ENCODE measurements around the gene SYT2. TPM values are rescaled to one million over a fixed set of nuclear protein-coding genes. Genes with fewer than 3 reads are reported as not detected.
"Not testable (repeated sequence)": the region's sequence is repeated elsewhere in the genome, so short reads cannot be mapped to it uniquely, and the experiment has no call there.

SYT2 gene
- total and polyA plus RNA-seq, 10 of the 15 experiments (the other 5 are each of a cell fraction or from before 2014, with no cell fraction given) = not detected

DNA sequence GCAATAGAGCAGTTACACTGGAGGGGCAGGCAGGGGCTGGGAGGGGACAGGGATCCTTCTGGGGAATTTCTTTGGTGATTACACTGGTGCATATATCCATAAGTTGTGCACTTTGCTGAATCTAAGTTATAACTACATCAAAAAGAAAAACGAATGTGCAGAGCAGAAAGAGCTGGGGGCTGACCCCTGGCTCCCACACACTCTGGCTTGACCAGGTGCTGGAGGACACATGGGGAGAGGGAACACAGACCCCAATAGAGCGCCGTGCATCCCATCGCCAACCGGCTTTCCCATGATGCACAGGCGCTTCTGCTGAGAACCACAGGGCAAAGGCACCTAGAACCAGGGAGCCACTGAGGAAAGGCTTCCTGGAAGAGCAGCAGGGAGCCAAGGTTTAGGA, 80.2 kb downstream of the SYT2 start:
- not testable (repeated sequence) for FAIRE-seq

DNA sequence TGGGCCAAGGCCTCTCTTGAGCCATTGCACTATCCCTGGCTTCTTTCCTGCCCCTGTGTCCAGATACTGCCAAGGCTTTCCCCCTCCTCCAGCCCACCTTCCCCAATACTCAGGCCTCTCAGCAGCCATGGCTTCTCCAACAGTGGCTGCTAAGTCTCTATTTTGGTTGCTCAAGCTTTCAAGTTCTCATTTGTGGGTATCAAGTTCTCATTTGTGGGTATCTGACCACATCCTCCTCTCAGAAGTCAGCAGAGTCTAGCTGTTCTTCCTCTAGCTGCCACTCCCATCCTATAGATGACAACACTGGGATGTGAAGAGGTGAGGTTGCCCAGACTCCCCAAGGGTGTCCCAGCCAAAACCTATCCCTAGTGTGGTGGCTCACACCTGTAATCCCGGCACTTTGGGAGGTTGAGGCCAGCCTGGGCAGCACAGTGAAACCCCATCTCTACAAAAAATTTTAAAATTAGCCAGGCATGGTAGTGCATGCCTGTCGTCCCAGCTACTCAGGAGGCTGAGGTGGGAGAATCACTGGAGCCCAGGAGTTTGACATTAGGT, 80.9 kb downstream of the SYT2 start:
- ATAC-seq (peak; percentile 81), DNase-seq (ENCODE audit: low read depth, low spot score) (peak; percentile 34)
- POLR2A ChIA-PET; H3K36me3 ChIP-seq (ENCODE audit: control insufficient read depth in 2 of 2, insufficient read depth in 2 of 2, low read length in 1 of 2); H3K27ac ChIP-seq (ENCODE audit: control insufficient read depth, insufficient read depth); H3K4me3 ChIP-seq; in situ Hi-C loops (cut with MboI); H3K9ac ChIP-seq (ENCODE audit: control insufficient read depth, insufficient read depth, low read length); FAIRE-seq; BruUV-seq (replicated peaks); intact Hi-C loops (cut with micrococcal nuclease; ENCODE audit: unreplicated experiment); H3K27me3 ChIP-seq (replicated peaks in 1 of 2; ENCODE audit: control insufficient read depth in 2 of 2, insufficient read depth in 2 of 2, low read length in 1 of 2); H2AFZ ChIP-seq (ENCODE audit: control insufficient read depth, low read depth, low read length); H4K20me1 ChIP-seq (ENCODE audit: control insufficient read depth, insufficient read depth); H3K9me3 ChIP-seq (replicated peaks; ENCODE audit: control insufficient read depth, insufficient read depth, low read length); H3K79me2 ChIP-seq (ENCODE audit: control insufficient read depth, insufficient read depth, low read length): not testable (repeated sequence)
- H3K4me1 ChIP-seq (ENCODE audit: control insufficient read depth, insufficient read depth, low read length) = peaks cover 24% of the 10 kb centered on the region
- CTCF ChIA-PET = interaction anchor here (0.5 to 1.6 kb wide), 3 partner anchors 43 to 90 kb away, joined by 4 to 5 read pairs (median 4); no protein-coding TSS in a partner anchor
- RAD21 ChIA-PET (ENCODE audit: unreplicated experiment) = interaction anchor here (1.0 kb wide), 1 partner anchor 29 kb away, joined by 3 read pairs; no protein-coding TSS in a partner anchor
- 0% methylated on average over 1 of the region's 2 CpGs for WGBS (ENCODE audit: insufficient coverage, insufficient replicate concordance, low lambda C conversion rate, missing lambda C conversion rate)
- H3K4me2 ChIP-seq (ENCODE audit: control insufficient read depth, insufficient read depth) = peak overlapping the region; percentile 71
- peak; percentile 47; the same call in 1 of the 2 replicates for TF ChIP-seq IKZF1 (conservative IDR thresholded peaks at IDR 0.05)
- TF ChIP-seq IKZF2 (IDR thresholded peaks at IDR 0.05) = peak; percentile 67 to 77
- peak; percentile 48; the same call in 1 of the 2 replicates for TF ChIP-seq PKNOX1 (IDR thresholded peaks at IDR 0.05)
- TF ChIP-seq DPF2 (IDR thresholded peaks at IDR 0.05) = 0 out of 2 replicates have a peak, but pooled peaks have one; percentile 59
- peak; percentile 59; the same call in 1 of the 2 replicates for TF ChIP-seq EED (IDR thresholded peaks at IDR 0.05; ENCODE audit: low read depth)
- peak; percentile 63; the same call in 1 of the 2 replicates for TF ChIP-seq CBFB (IDR thresholded peaks at IDR 0.05; ENCODE audit: low read depth)
- peak; percentile 84 for TF ChIP-seq RUNX3 (IDR thresholded peaks at IDR 0.05; ENCODE audit: low read length)
- 0 out of 2 replicates have a peak, but pooled peaks have one; percentile 32 for TF ChIP-seq NFIC (IDR thresholded peaks at IDR 0.05; ENCODE audit: low read depth, low read length)
- 0 out of 2 replicates have a peak, but pooled peaks have one; percentile 18 for TF ChIP-seq NBN (IDR thresholded peaks at IDR 0.05)
- 0 out of 2 replicates have a peak, but pooled peaks have one; percentile 43 for TF ChIP-seq NR2F1 (conservative IDR thresholded peaks at IDR 0.05)
- TF ChIP-seq MTA2 (IDR thresholded peaks at IDR 0.05; ENCODE audit: low read depth) = peak; percentile 73; the same call in 1 of the 2 replicates
- TF ChIP-seq MLLT1 (IDR thresholded peaks at IDR 0.05) = peak; percentile 89
- peak; percentile 35 for TF ChIP-seq MEF2B (IDR thresholded peaks at IDR 0.05; ENCODE audit: partially characterized antibody, poor library complexity, severe bottlenecking)
- peak in 1 of 2 experiments; percentile 37; a peak in 1 of 4 replicates for TF ChIP-seq BHLHE40 (IDR thresholded peaks at IDR 0.05; ENCODE audit: borderline replicate concordance in 1 of 2, low read depth in 2 of 2, low read length in 1 of 2)
- TF ChIP-seq PAX5 (IDR thresholded peaks at IDR 0.05; ENCODE audit: borderline replicate concordance, low read depth, low read length) = 0 out of 2 replicates have a peak, but pooled peaks have one; percentile 32
- SMC1A ChIA-PET (ENCODE audit: uncharacterized antibody, unreplicated experiment) = interaction anchor here (1.4 kb wide), 1 partner anchor 60 kb away, joined by 3 read pairs; no protein-coding TSS in a partner anchor

More for the DNA sequence above, 80.2 kb downstream of the SYT2 start:
- intact Hi-C loops (cut with micrococcal nuclease; ENCODE audit: unreplicated experiment); ATAC-seq; in situ Hi-C loops (cut with MboI); H3K4me3 ChIP-seq; DNase-seq (ENCODE audit: low read depth, low spot score); H3K4me2 ChIP-seq (ENCODE audit: control insufficient read depth, insufficient read depth); H3K9ac ChIP-seq (ENCODE audit: control insufficient read depth, insufficient read depth, low read length); H2AFZ ChIP-seq (ENCODE audit: control insufficient read depth, low read depth, low read length); H3K27ac ChIP-seq (ENCODE audit: control insufficient read depth, insufficient read depth); BruUV-seq (replicated peaks); POLR2A ChIA-PET; H3K27me3 ChIP-seq (replicated peaks in 1 of 2; ENCODE audit: control insufficient read depth in 2 of 2, insufficient read depth in 2 of 2, low read length in 1 of 2); RAD21 ChIA-PET (ENCODE audit: unreplicated experiment); H3K36me3 ChIP-seq (ENCODE audit: control insufficient read depth in 2 of 2, insufficient read depth in 2 of 2, low read length in 1 of 2); H3K9me3 ChIP-seq (replicated peaks; ENCODE audit: control insufficient read depth, insufficient read depth, low read length); H3K79me2 ChIP-seq (ENCODE audit: control insufficient read depth, insufficient read depth, low read length); H4K20me1 ChIP-seq (ENCODE audit: control insufficient read depth, insufficient read depth); SMC1A ChIA-PET (ENCODE audit: uncharacterized antibody, unreplicated experiment): not testable (repeated sequence)
- H3K4me1 ChIP-seq (ENCODE audit: control insufficient read depth, insufficient read depth, low read length) = peaks cover 21% of the 10 kb centered on the region
- WGBS (ENCODE audit: insufficient coverage, insufficient replicate concordance, low lambda C conversion rate, missing lambda C conversion rate) = 58% methylated on average over 6 of the region's 6 CpGs
- CTCF ChIA-PET = interaction anchor here (0.8 to 1.6 kb wide), 2 partner anchors 44 to 89 kb away, joined by 4 to 5 read pairs; no protein-coding TSS in a partner anchor
